Measurements from ENCODE around the gene RNU1-3. TPM values are rescaled to one million over a fixed set of nuclear protein-coding genes. Genes with fewer than 3 reads are reported as not detected.
"Not testable (repeated sequence)": the region's sequence is repeated elsewhere in the genome, so short reads cannot be mapped to it uniquely, and the experiment has no call there.

RNU1-3 gene
- total and polyA plus RNA-seq, 2 of the 13 experiments (the other 11 are each of a cell fraction or from before 2014, with no cell fraction given) = under 0.01 to 11,018 TPM

DNA sequence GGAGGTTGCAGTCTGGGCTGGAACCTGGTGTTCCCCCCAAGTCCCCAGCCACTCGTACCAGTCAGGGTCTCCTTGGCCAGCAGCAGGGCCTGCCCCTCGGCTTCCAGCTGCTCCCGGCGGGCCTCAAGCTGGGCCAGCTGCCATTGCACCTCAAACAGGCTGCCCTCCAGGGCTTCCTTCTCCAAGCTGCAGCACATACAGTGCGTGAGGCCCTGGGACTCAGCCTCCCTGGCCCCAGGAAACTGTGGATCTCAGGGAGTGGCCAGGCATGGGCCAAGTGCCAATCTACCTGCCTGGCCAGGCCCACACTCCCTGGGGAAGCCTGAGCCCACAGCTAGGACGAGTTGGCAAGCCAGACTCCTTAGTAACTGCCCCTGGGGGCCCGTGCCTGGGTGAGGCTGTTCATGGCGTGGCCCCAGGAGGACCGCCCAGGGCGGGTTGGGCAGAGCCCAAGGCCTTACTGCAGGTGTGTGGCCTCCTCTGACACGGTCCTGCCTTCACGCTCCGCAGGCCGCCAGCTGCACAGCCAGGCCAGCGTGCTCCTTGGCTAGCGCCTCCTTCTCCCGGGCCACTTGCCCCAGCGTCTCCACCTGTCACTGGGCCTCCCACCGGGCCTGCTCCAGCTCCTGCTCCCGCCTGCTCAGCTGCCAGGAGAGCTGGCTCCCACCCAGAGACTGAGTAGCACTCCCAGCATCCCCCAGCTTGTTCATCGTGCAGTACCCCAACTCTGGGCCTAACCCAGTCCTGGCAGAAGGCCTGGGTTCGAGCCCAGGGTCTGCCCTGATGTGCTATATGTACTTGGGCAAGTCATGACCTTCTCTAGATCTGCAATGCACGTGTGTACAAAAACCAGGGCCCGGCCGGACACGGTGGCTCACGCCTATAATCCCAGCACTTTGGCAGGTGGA lies 42.7 kb downstream of the RNU1-3 start (continued):
- TF ChIP-seq, protein P1, sequence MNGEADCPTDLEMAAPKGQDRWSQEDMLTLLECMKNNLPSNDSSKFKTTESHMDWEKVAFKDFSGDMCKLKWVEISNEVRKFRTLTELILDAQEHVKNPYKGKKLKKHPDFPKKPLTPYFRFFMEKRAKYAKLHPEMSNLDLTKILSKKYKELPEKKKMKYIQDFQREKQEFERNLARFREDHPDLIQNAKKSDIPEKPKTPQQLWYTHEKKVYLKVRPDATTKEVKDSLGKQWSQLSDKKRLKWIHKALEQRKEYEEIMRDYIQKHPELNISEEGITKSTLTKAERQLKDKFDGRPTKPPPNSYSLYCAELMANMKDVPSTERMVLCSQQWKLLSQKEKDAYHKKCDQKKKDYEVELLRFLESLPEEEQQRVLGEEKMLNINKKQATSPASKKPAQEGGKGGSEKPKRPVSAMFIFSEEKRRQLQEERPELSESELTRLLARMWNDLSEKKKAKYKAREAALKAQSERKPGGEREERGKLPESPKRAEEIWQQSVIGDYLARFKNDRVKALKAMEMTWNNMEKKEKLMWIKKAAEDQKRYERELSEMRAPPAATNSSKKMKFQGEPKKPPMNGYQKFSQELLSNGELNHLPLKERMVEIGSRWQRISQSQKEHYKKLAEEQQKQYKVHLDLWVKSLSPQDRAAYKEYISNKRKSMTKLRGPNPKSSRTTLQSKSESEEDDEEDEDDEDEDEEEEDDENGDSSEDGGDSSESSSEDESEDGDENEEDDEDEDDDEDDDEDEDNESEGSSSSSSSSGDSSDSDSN (CRISPR knock-in tag; IDR thresholded peaks at IDR 0.05) = 0 out of 2 replicates have a peak, but pooled peaks have one; percentile 30
- peak; percentile 41 for TF ChIP-seq ZNF687 (CRISPR knock-in tag; IDR thresholded peaks at IDR 0.05)
- 0 out of 2 replicates have a peak, but pooled peaks have one; percentile 14 for TF ChIP-seq PHF8 (CRISPR knock-in tag; IDR thresholded peaks at IDR 0.05)
- 0 out of 2 replicates have a peak, but pooled peaks have one; percentile 25 for TF ChIP-seq ZFP37 (CRISPR knock-in tag; IDR thresholded peaks at IDR 0.05; ENCODE audit: borderline replicate concordance)
- not testable (repeated sequence) for TF ChIP-seq ATF7 (IDR thresholded peaks at IDR 0.05)
- 0 out of 2 replicates have a peak, but pooled peaks have one; percentile 17 for TF ChIP-seq ATF7 (CRISPR knock-in tag; IDR thresholded peaks at IDR 0.05)
- 0 out of 2 replicates have a peak, but pooled peaks have one; percentile 63 for TF ChIP-seq ZNF737 (CRISPR knock-in tag; IDR thresholded peaks at IDR 0.05; ENCODE audit: borderline replicate concordance)
- 0 out of 2 replicates have a peak, but pooled peaks have one; percentile 44 for TF ChIP-seq ZNF747 (CRISPR knock-in tag; IDR thresholded peaks at IDR 0.05; ENCODE audit: borderline replicate concordance)
- TF ChIP-seq KDM5B (CRISPR knock-in tag; IDR thresholded peaks at IDR 0.05; ENCODE audit: borderline replicate concordance) = peak; percentile 63; the same call in 1 of the 2 replicates
- TF ChIP-seq, protein P2, sequence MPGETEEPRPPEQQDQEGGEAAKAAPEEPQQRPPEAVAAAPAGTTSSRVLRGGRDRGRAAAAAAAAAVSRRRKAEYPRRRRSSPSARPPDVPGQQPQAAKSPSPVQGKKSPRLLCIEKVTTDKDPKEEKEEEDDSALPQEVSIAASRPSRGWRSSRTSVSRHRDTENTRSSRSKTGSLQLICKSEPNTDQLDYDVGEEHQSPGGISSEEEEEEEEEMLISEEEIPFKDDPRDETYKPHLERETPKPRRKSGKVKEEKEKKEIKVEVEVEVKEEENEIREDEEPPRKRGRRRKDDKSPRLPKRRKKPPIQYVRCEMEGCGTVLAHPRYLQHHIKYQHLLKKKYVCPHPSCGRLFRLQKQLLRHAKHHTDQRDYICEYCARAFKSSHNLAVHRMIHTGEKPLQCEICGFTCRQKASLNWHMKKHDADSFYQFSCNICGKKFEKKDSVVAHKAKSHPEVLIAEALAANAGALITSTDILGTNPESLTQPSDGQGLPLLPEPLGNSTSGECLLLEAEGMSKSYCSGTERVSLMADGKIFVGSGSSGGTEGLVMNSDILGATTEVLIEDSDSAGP (CRISPR knock-in tag; IDR thresholded peaks at IDR 0.05; ENCODE audit: borderline replicate concordance) = peak; percentile 8; the same call in 1 of the 2 replicates
- peak; percentile 79 for TF ChIP-seq AGO1 (IDR thresholded peaks at IDR 0.05; ENCODE audit: low read depth, low read length, poor library complexity, severe bottlenecking)
- TF ChIP-seq NR0B2 (CRISPR knock-in tag; IDR thresholded peaks at IDR 0.05) = peak; percentile 26; the same call in 1 of the 2 replicates
- TF ChIP-seq RFXAP (CRISPR knock-in tag; IDR thresholded peaks at IDR 0.05; ENCODE audit: borderline replicate concordance) = 0 out of 2 replicates have a peak, but pooled peaks have one; percentile 23
- TF ChIP-seq DNMT1 (CRISPR knock-in tag; IDR thresholded peaks at IDR 0.05) = 0 out of 2 replicates have a peak, but pooled peaks have one; percentile 20
- 0 out of 2 replicates have a peak, but pooled peaks have one; percentile 15 for TF ChIP-seq ZBTB38 (CRISPR knock-in tag; IDR thresholded peaks at IDR 0.05)
- TF ChIP-seq, protein P3, sequence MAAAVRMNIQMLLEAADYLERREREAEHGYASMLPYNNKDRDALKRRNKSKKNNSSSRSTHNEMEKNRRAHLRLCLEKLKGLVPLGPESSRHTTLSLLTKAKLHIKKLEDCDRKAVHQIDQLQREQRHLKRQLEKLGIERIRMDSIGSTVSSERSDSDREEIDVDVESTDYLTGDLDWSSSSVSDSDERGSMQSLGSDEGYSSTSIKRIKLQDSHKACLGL (CRISPR knock-in tag; IDR thresholded peaks at IDR 0.05) = peak; percentile 34; the same call in 1 of the 2 replicates
- TF ChIP-seq ARNT2 (CRISPR knock-in tag; IDR thresholded peaks at IDR 0.05; ENCODE audit: low read depth) = peak; percentile 45; the same call in 1 of the 2 replicates

Data from HepG2 (cell line).